DOHH2 (cell line): ENCODE data around the gene CALB2.

Source experiments
- H3F3A ChIP-seq: fragments of 200-600 bp; sonication (generic), shearing (Covaris generic); 2 replicates; pipeline ENCODE4 v1.6.0; 2016; ENCODE audit warnings: antibody characterized with exemption, mild to moderate bottlenecking; ENCODE audit not compliant: control insufficient read depth, insufficient read depth
- H3K27ac ChIP-seq: fragments of 200-600 bp; sonication (generic); 2 replicates; pipeline ENCODE4 v1.5.1; 2014; ENCODE audit warnings: low read depth, mild to moderate bottlenecking, low read length, moderate library complexity
- H3K27me3 ChIP-seq: fragments of 200-600 bp; sonication (generic); 2 replicates; pipeline ENCODE4 v1.6.1; 2014; ENCODE audit warnings: mild to moderate bottlenecking, low read length, mixed read lengths; ENCODE audit not compliant: control insufficient read depth
- H3K36me3 ChIP-seq: fragments of 200-600 bp; sonication (generic); 2 replicates; pipeline ENCODE4 v1.6.1; 2014; ENCODE audit warnings: mild to moderate bottlenecking, low read length, moderate library complexity, mixed read lengths; ENCODE audit not compliant: control insufficient read depth
- H3K4me1 ChIP-seq: fragments of 200-600 bp; sonication (generic); 2 replicates; pipeline ENCODE4 v1.6.1; 2014; ENCODE audit warnings: mild to moderate bottlenecking, low read length, mixed read lengths; ENCODE audit not compliant: control insufficient read depth
- H3K4me2 ChIP-seq: fragments of 200-600 bp; sonication (generic); 2 replicates; pipeline ENCODE4 v1.6.0; 2014; ENCODE audit warnings: mild to moderate bottlenecking, low read length, moderate library complexity
- H3K4me3 ChIP-seq: fragments of 200-600 bp; sonication (generic); 2 replicates; pipeline ENCODE4 v1.5.1; 2014; ENCODE audit warnings: mild to moderate bottlenecking, low read length, mixed read lengths
- H3K79me2 ChIP-seq: fragments of 200-600 bp; sonication (generic); 2 replicates; pipeline ENCODE4 v1.6.1; 2014; ENCODE audit warnings: mild to moderate bottlenecking, low read length, mixed read lengths; ENCODE audit not compliant: control insufficient read depth
- H3K9me2 ChIP-seq: fragments of 200-600 bp; sonication (generic); replicated peaks from 2 replicates; pipeline ENCODE4 v1.6.1; 2014; ENCODE audit warnings: mild to moderate bottlenecking, low read length, mixed read lengths; ENCODE audit not compliant: control insufficient read depth
- H3K9me3 ChIP-seq: fragments of 200-600 bp; sonication (generic); 2 replicates; pipeline ENCODE4 v1.6.1; 2014; ENCODE audit warnings: antibody characterized with exemption, low read length, mixed read lengths; ENCODE audit not compliant: control insufficient read depth, insufficient read depth
- H4K20me1 ChIP-seq: fragments of 200-600 bp; sonication (generic); 2 replicates; pipeline ENCODE4 v1.6.0; 2014; ENCODE audit warnings: low read depth, mild to moderate bottlenecking, antibody characterized with exemption, low read length, moderate library complexity; ENCODE audit not compliant: control insufficient read depth, insufficient read depth
- EZH2phosphoT487 ChIP-seq: fragments of 200-600 bp; sonication (generic); IDR thresholded peaks from 2 replicates; pipeline ENCODE4 v1.6.1; 2017; ENCODE audit warnings: borderline replicate concordance, mild to moderate bottlenecking, antibody characterized with exemption, low read length, moderate library complexity, mixed read lengths
- TF ChIP-seq, protein P1 (sequence below): fragments of 200-600 bp; sonication (generic); IDR thresholded peaks from one replicate; pipeline ENCODE4 v1.5.1; 2014; ENCODE audit warnings: antibody characterized with exemption, mild to moderate bottlenecking, low read depth, low read length; ENCODE audit not compliant: poor library complexity, severe bottlenecking

CALB2 gene

DNA sequence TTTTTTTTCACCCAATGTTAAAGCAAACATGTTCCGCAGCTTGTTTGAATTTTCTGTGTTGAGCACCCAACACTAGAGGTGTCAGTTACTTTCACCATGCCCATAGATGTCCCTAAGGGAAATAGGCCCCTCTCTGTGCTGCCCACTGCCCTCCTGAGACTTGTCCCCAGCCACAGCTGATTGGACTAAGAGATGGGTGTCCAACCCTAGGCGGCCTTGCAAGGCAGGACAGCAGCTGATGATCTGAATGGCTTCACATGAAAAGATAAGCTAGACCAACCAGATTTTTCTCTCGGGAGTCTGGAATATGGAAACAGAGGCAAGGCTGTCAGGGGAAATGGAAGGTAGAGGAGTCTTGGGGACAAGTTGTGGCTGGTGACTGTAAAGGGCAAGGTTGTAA is 6.1 kb upstream of the CALB2 start:
- Histone ChIP-seq H3K4me3 (no peak overlapping the region), H4K20me1 (no peaks in the 10 kb centered on the region), H3K9me3 (no peaks in the 10 kb centered on the region), H3K27ac (no peak overlapping the region), H3K4me1 (no peaks in the 10 kb centered on the region), H3K27me3 (peaks cover 3% of the 10 kb centered on the region), H3F3A (no peaks in the 10 kb centered on the region), H3K9me2 (no peaks in the 10 kb centered on the region), H3K36me3 (no peaks in the 10 kb centered on the region), H3K79me2 (no peaks in the 10 kb centered on the region), H3K4me2 (no peak overlapping the region)
- no peak for TF ChIP-seq EZH2phosphoT487
- TF ChIP-seq, protein P1, sequence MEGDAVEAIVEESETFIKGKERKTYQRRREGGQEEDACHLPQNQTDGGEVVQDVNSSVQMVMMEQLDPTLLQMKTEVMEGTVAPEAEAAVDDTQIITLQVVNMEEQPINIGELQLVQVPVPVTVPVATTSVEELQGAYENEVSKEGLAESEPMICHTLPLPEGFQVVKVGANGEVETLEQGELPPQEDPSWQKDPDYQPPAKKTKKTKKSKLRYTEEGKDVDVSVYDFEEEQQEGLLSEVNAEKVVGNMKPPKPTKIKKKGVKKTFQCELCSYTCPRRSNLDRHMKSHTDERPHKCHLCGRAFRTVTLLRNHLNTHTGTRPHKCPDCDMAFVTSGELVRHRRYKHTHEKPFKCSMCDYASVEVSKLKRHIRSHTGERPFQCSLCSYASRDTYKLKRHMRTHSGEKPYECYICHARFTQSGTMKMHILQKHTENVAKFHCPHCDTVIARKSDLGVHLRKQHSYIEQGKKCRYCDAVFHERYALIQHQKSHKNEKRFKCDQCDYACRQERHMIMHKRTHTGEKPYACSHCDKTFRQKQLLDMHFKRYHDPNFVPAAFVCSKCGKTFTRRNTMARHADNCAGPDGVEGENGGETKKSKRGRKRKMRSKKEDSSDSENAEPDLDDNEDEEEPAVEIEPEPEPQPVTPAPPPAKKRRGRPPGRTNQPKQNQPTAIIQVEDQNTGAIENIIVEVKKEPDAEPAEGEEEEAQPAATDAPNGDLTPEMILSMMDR = no peak

DNA sequence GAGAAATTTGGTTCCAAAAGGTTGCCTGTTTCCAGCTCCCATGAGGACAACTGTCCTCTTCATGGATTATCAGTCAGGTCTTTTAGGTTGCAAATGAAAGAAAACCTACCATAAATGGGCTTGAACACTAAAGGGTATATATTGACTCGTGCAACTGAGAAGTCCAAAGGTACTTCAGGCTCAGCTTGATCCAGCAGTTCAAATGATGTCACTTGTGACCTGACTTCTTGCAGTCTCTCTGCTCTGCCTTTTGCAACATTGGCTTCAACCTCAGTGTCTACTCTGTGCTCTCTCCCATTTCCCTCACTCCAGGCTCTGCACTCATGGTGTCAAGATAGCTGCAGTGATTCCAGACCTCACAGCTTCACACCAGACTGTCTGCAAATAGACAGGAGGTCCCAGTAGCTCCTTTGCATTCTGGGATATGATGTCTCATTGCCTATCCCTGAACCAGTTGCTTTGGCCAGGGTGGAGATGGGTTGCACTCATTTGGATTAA is 5.5 kb upstream of the CALB2 start:
- Histone ChIP-seq H3K9me2 (no peaks in the 10 kb centered on the region), H3K27ac (no peak overlapping the region), H3K9me3 (no peaks in the 10 kb centered on the region), H3K4me2 (no peak overlapping the region), H3K79me2 (no peaks in the 10 kb centered on the region), H3F3A (no peaks in the 10 kb centered on the region), H4K20me1 (no peaks in the 10 kb centered on the region), H3K4me3 (no peak overlapping the region), H3K27me3 (peaks cover 8% of the 10 kb centered on the region), H3K36me3 (no peaks in the 10 kb centered on the region), H3K4me1 (no peaks in the 10 kb centered on the region)
- TF ChIP-seq, protein P1 = no peak
- TF ChIP-seq EZH2phosphoT487 = no peak

- 0 out of 2 replicates have a peak, but pooled peaks cover 3% of the 10 kb centered on the region for H3K4me1 ChIP-seq
- H3K9me2 ChIP-seq = no peaks in the 10 kb centered on the region
- H4K20me1 ChIP-seq = no peaks in the 10 kb centered on the region
- peaks cover 11% of the 10 kb centered on the region for H3K27me3 ChIP-seq
- no peak overlapping the region for H3K4me3 ChIP-seq
- H3K27ac ChIP-seq = no peak overlapping the region
- H3K36me3 ChIP-seq = no peaks in the 10 kb centered on the region
- no peak for TF ChIP-seq EZH2phosphoT487
- TF ChIP-seq, protein P1 = no peak
- H3F3A ChIP-seq = no peaks in the 10 kb centered on the region
- H3K9me3 ChIP-seq = no peaks in the 10 kb centered on the region
- no peak overlapping the region for H3K4me2 ChIP-seq
- H3K79me2 ChIP-seq = no peaks in the 10 kb centered on the region
These were observed 4.8 kb upstream of the CALB2 start for GRCh38 chr16:71353736-71354135.

DNA sequence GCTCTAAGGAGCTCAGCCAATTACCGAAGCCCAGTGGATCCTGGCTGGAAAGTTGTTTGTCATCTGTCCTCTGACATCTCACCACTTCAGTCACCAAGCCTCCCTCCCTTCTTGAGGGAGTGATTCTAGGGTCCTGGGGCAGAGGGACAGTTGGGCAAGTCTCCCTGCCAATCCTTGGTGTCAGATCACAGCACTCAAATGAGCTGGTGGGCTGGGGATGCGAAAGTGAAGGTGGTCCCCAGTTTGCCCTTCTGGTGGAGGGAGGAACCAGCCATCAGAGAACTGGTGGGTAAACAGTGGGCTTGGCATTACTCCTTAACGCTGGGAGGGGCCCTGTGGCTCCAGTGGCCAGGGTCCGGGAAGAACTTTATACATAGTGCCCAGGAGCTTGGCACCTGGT is 4.4 kb upstream of the CALB2 start:
- no peaks in the 10 kb centered on the region for H4K20me1 ChIP-seq
- H3K4me1 ChIP-seq = 0 out of 2 replicates have a peak, but pooled peaks cover 3% of the 10 kb centered on the region
- H3K9me3 ChIP-seq = no peaks in the 10 kb centered on the region
- no peaks in the 10 kb centered on the region for H3F3A ChIP-seq
- H3K4me2 ChIP-seq = no peak overlapping the region
- TF ChIP-seq, protein P1 = no peak
- TF ChIP-seq EZH2phosphoT487 = no peak
- no peak overlapping the region for H3K4me3 ChIP-seq
- H3K27me3 ChIP-seq = peaks cover 11% of the 10 kb centered on the region
- no peaks in the 10 kb centered on the region for H3K9me2 ChIP-seq
- H3K79me2 ChIP-seq = no peaks in the 10 kb centered on the region
- no peak overlapping the region for H3K27ac ChIP-seq
- H3K36me3 ChIP-seq = no peaks in the 10 kb centered on the region
